HG03460 (cell line): ENCODE data around the gene EIF3B.

Experiments
- ATAC-seq: cut with Tn5 transposase; IDR thresholded peaks from one replicate; pipeline ENCODE4 v1.9.1; 2021; ENCODE audit not compliant: unreplicated experiment

The EIF3B gene

GRCh38 chr7:2347351-2348063 is 7.1 kb upstream of the EIF3B start:
- ATAC-seq = peak; percentile 17

- ATAC-seq = no peak
Measured at GRCh38 chr7:2350055-2350454, 4.6 kb upstream of the EIF3B start.

GRCh38 chr7:2350861-2351260 is 3.8 kb upstream of the EIF3B start:
- no peak for ATAC-seq

GRCh38 chr7:2353113-2353935 is 1.3 kb upstream of the EIF3B start:
- no peak for ATAC-seq

GRCh38 chr7:2353936-2354185 is 766 bp upstream of the EIF3B start:
- ATAC-seq = peak; percentile 63

- peak; percentile 1 for ATAC-seq
Measured at GRCh38 chr7:2354939-2355704, 495 bp downstream of the EIF3B start.

GRCh38 chr7:2355705-2356008 is 1.0 kb downstream of the EIF3B start:
- ATAC-seq = no peak

- no peak for ATAC-seq
Measured at GRCh38 chr7:2357165-2357564, 2.5 kb downstream of the EIF3B start.

- no peak for ATAC-seq
Measured at GRCh38 chr7:2357571-2357970, 2.9 kb downstream of the EIF3B start.

- no peak for ATAC-seq
Measured at GRCh38 chr7:2358968-2359527, 4.4 kb downstream of the EIF3B start.

GRCh38 chr7:2359610-2360009 is 5.0 kb downstream of the EIF3B start:
- no peak for ATAC-seq

- ATAC-seq = no peak
Measured at GRCh38 chr7:2360796-2361195, 6.2 kb downstream of the EIF3B start.

GRCh38 chr7:2362385-2363088 is 7.9 kb downstream of the EIF3B start:
- ATAC-seq = no peak

- ATAC-seq = no peak
Measured at GRCh38 chr7:2369139-2369538, 14.5 kb downstream of the EIF3B start.

- ATAC-seq = no peak
Measured at GRCh38 chr7:2371329-2371728, 16.7 kb downstream of the EIF3B start.

GRCh38 chr7:2372724-2373123 is 18.1 kb downstream of the EIF3B start:
- no peak for ATAC-seq

GRCh38 chr7:2373124-2373556 is 18.5 kb downstream of the EIF3B start:
- ATAC-seq = no peak

- ATAC-seq = no peak
Measured at GRCh38 chr7:2373646-2374045, 19.0 kb downstream of the EIF3B start.

GRCh38 chr7:2374401-2374800 is 19.8 kb downstream of the EIF3B start:
- no peak for ATAC-seq

- ATAC-seq = no peak
Measured at GRCh38 chr7:2374830-2375728, 20.5 kb downstream of the EIF3B start.
